GM21381 (cell line): Measurements from ENCODE around the gene DYNLT3.

Experiments
- ATAC-seq: cut with Tn5 transposase; IDR thresholded peaks from one replicate; pipeline ENCODE4 v1.9.1; 2021; ENCODE audit warnings: mild to moderate bottlenecking, moderate library complexity; ENCODE audit not compliant: unreplicated experiment

Gene DYNLT3

GRCh38 chrX:37846934-37847732 is at the start of gene DYNLT3:
Gene DYNLT3, minus strand, starts transcription at chrX:37847571. Its CDS starts 61 bp downstream, at chrX:37847510.
- peak; percentile 100 for ATAC-seq

GRCh38 chrX:37896511-37896890 is 49.1 kb upstream of the DYNLT3 start:
- no peak for ATAC-seq

- no peak for ATAC-seq
Observed at GRCh38 chrX:37895795-37896510, 48.6 kb upstream of the DYNLT3 start.

- ATAC-seq: no peak
Observed at GRCh38 chrX:37894725-37895124, 47.4 kb upstream of the DYNLT3 start.

GRCh38 chrX:37888010-37888409 is 40.6 kb upstream of the DYNLT3 start:
- ATAC-seq: no peak

- ATAC-seq: no peak
Observed at GRCh38 chrX:37887347-37887746, 40.0 kb upstream of the DYNLT3 start.

GRCh38 chrX:37883196-37883595 is 35.8 kb upstream of the DYNLT3 start:
- ATAC-seq: no peak

- no peak for ATAC-seq
Observed at GRCh38 chrX:37879692-37880091, 32.3 kb upstream of the DYNLT3 start.

GRCh38 chrX:37876716-37877115 is 29.3 kb upstream of the DYNLT3 start:
- ATAC-seq: no peak

- no peak for ATAC-seq
Observed at GRCh38 chrX:37875675-37876074, 28.3 kb upstream of the DYNLT3 start.

- ATAC-seq: no peak
Observed at GRCh38 chrX:37873220-37873619, 25.8 kb upstream of the DYNLT3 start.

- no peak for ATAC-seq
Observed at GRCh38 chrX:37872303-37872655, 24.9 kb upstream of the DYNLT3 start.

- no peak for ATAC-seq
Observed at GRCh38 chrX:37871626-37872302, 24.4 kb upstream of the DYNLT3 start.

GRCh38 chrX:37867536-37868153 is 20.3 kb upstream of the DYNLT3 start:
- no peak for ATAC-seq

GRCh38 chrX:37863728-37864127 is 16.4 kb upstream of the DYNLT3 start:
- ATAC-seq: no peak

- no peak for ATAC-seq
Observed at GRCh38 chrX:37862851-37863250, 15.5 kb upstream of the DYNLT3 start.

GRCh38 chrX:37860721-37861120 is 13.3 kb upstream of the DYNLT3 start:
- no peak for ATAC-seq

- ATAC-seq: no peak
Observed at GRCh38 chrX:37854748-37855147, 7.4 kb upstream of the DYNLT3 start.

GRCh38 chrX:37854148-37854547 is 6.8 kb upstream of the DYNLT3 start:
- ATAC-seq: no peak

GRCh38 chrX:37847733-37848197 is 394 bp upstream of the DYNLT3 start:
- no peak for ATAC-seq

- ATAC-seq: no peak
Observed at GRCh38 chrX:37846558-37846933, 825 bp downstream of the DYNLT3 start.
